Kidney (tissue), 14 donors: ENCODE measurements around the gene LSM14B. TPM values are rescaled to one million over a fixed set of nuclear protein-coding genes. Genes with fewer than 3 reads are reported as not detected.

Experiments
- DNase-seq, 5 donors: peaks; one replicate each; pipeline ENCODE4 v3.0.0-alpha.2; 2013 to 2020
- FAIRE-seq: peaks from 2 replicates; lab custom pipeline; 2012; peaks lifted over from hg19 to GRCh38; lab: Jason Lieb, UNC
- H3K27ac ChIP-seq, 2 donors: one replicate each; pipeline ENCODE4 v1.7.0; 2013; ENCODE audit warnings: low read depth in 2 of 2, low read length in 2 of 2, inconsistent platforms in 1 of 2
- H3K27me3 ChIP-seq: one replicate; pipeline ENCODE4 v1.7.1; 2013; ENCODE audit warnings: low read length, inconsistent platforms; ENCODE audit not compliant: control insufficient read depth, insufficient read depth
- H3K36me3 ChIP-seq, 3 donors: one replicate each; pipeline versions ENCODE4 v1.7.0 to v1.7.1; 2013; ENCODE audit warnings: low read length in 3 of 3, control low read depth in 1 of 3, inconsistent platforms in 1 of 3; ENCODE audit not compliant: insufficient read depth in 3 of 3, control insufficient read depth in 2 of 3
- H3K4me1 ChIP-seq, 3 donors: one replicate each; pipeline versions ENCODE4 v1.7.0 to v1.7.1; 2013; ENCODE audit warnings: low read length in 3 of 3, inconsistent platforms in 1 of 3, low read depth in 1 of 3; ENCODE audit not compliant: control insufficient read depth in 2 of 3, insufficient read depth in 2 of 3
- H3K4me3 ChIP-seq, 3 donors: one replicate each; pipeline versions ENCODE4 v1.7.0 to v1.8.1; 2013; ENCODE audit warnings: low read length in 3 of 3, control low read depth in 1 of 3, inconsistent platforms in 1 of 3
- H3K9ac ChIP-seq, 3 donors: one replicate each; pipeline versions ENCODE4 v1.7.0 to v1.7.1; 2013; ENCODE audit warnings: low read length in 3 of 3, control low read depth in 1 of 3, inconsistent platforms in 1 of 3
- H3K9me3 ChIP-seq, 3 donors: one replicate each; pipeline versions ENCODE4 v1.7.0 to v1.7.1; 2013; ENCODE audit warnings: low read length in 3 of 3, control low read depth in 1 of 3, inconsistent platforms in 1 of 3; ENCODE audit not compliant: control insufficient read depth in 2 of 3, insufficient read depth in 1 of 3
- CTCF ChIP-seq: IDR thresholded peaks from 3 replicates; pipeline ENCODE4 v1.5.1; 2012; ENCODE audit warnings: mild to moderate bottlenecking, moderate library complexity, borderline replicate concordance; ENCODE audit not compliant: insufficient read depth; ENCODE audit errors: extremely low read depth
- intact Hi-C: fragments of 100-400 bp; cut with DNase I; formaldehyde crosslinking; loops from one replicate; pipeline ENCODE4 v1.11.1; 2022
- polyA plus RNA-seq: library from polyadenylated mRNA; stranded (reverse); fragments of 350-450 nt; fragmentation: Illumina TruSeq; extraction: RNeasy Lipid Tissue Mini Kit (QIAGEN cat#74804); gene quantifications from one replicate; pipeline ENCODE4 v1.2.3, GENCODE V29; 2014; ENCODE audit warnings: low read depth, low replicate concordance; ENCODE audit not compliant: insufficient read depth
- total RNA-seq: library from RNA; stranded (reverse); fragmentation: NEBNext Ultra II Directional; extraction: Animal tissue kit (Norgen Biotek cat#: 25700); gene quantifications from one replicate; pipeline ENCODE4 v1.2.1, GENCODE V29; 2021
- donor health status: control.
- donor health status: control.
- donor health status: control.
- donor health status: control.
- donor health status: control.
- donor health status: DM: yes; HTN: yes; CAD: no.
- donor health status: Normal renal cell carcinoma (clear cell type).

LSM14B gene
- total and polyA plus RNA-seq, 2 donors from 2014 or later, result 18.0 to 31.6 TPM

GRCh38 chr20:62167474-62167873 lies 45.2 kb downstream of the LSM14B start:
- H3K36me3 ChIP-seq, result peaks cover 0 to 34% (median 26%) of the 10 kb centered on the region in 3 donors
- FAIRE-seq, result no peak
- no peak overlapping the region for H3K27ac ChIP-seq

GRCh38 chr20:62168061-62168460 lies 45.8 kb downstream of the LSM14B start:
- FAIRE-seq (no peak), DNase-seq (no peak)
- intact Hi-C loops, result no loop called here
- H3K36me3 ChIP-seq, result peaks cover 0 to 31% (median 23%) of the 10 kb centered on the region in 3 donors
- H3K27ac ChIP-seq, result no peak overlapping the region
- no peak for TF ChIP-seq CTCF
- no peaks in the 10 kb centered on the region for H3K4me1 ChIP-seq
- H3K27me3 ChIP-seq, result no peaks in the 10 kb centered on the region
- no peak overlapping the region for H3K9ac ChIP-seq
- H3K9me3 ChIP-seq, result no peaks in the 10 kb centered on the region
- H3K4me3 ChIP-seq, result no peak overlapping the region

More at GRCh38 chr20:62167474-62167873, 45.2 kb downstream of the LSM14B start:
- H3K9ac ChIP-seq, result no peak overlapping the region
- H3K4me3 ChIP-seq, result no peak overlapping the region
- no peak for TF ChIP-seq CTCF
- no peaks in the 10 kb centered on the region for H3K4me1 ChIP-seq
- no peaks in the 10 kb centered on the region for H3K27me3 ChIP-seq
- no peak for DNase-seq
- H3K9me3 ChIP-seq, result no peaks in the 10 kb centered on the region
- intact Hi-C loops, result no loop called here

GRCh38 chr20:62168890-62169435 lies 46.7 kb downstream of the LSM14B start:
- no peak for TF ChIP-seq CTCF
- intact Hi-C loops, result no loop called here
- DNase-seq (no peak), FAIRE-seq (no peak)
- Histone ChIP-seq H3K9me3 (no peaks in the 10 kb centered on the region), H3K27ac (no peak overlapping the region), H3K4me1 (no peaks in the 10 kb centered on the region), H3K4me3 (no peak overlapping the region), H3K36me3 (peaks cover 0 to 25% (median 23%) of the 10 kb centered on the region in 3 donors), H3K9ac (no peak overlapping the region), H3K27me3 (no peaks in the 10 kb centered on the region)

- intact Hi-C loops, result no loop called here
- H3K4me3 ChIP-seq, result no peak overlapping the region
- H3K4me1 ChIP-seq, result no peaks in the 10 kb centered on the region
- FAIRE-seq (no peak), DNase-seq (no peak)
- no peak overlapping the region for H3K27ac ChIP-seq
- H3K36me3 ChIP-seq, result peaks cover 2 to 17% (median 13%) of the 10 kb centered on the region in 3 donors
- no peak for TF ChIP-seq CTCF
- H3K9me3 ChIP-seq, result no peaks in the 10 kb centered on the region
- H3K27me3 ChIP-seq, result no peaks in the 10 kb centered on the region
- no peak overlapping the region for H3K9ac ChIP-seq
Observed at GRCh38 chr20:62170536-62170935, 48.3 kb downstream of the LSM14B start.
